WTC11 (cell line): ENCODE data around the gene FTCD. TPM values are rescaled to one million over a fixed set of nuclear protein-coding genes. Genes with fewer than 3 reads are reported as not detected.

Experiments
- ATAC-seq: fragments of 200-7000 bp; cut with Tn5 transposase; 2 replicates; pipeline ENCODE4 v1.10.0; 2021; ENCODE audit warnings: mild to moderate bottlenecking, moderate library complexity
- CTCF ChIA-PET: fragments of 300-600 bp; sonication (Branson Sonifier 250); formaldehyde crosslinking; loops from one replicate; lab custom pipeline; 2021; ENCODE audit warnings: antibody characterized with exemption; lab: Charles Lee
- POLR2A ChIA-PET: fragments of 350-600 bp; sonication (Branson Sonifier 250); formaldehyde crosslinking; loops from one replicate; lab custom pipeline; 2021; ENCODE audit warnings: antibody characterized with exemption; lab: Charles Lee
- DNase-seq: peaks from one replicate; pipeline ENCODE4 v3.0.0; 2021; ENCODE audit warnings: low spot score
- H3K27ac Mint-ChIP-seq: 2 replicates; pipeline ENCODE4 v1.8.0; 2021; ENCODE audit warnings: mixed read lengths
- H3K27me3 Mint-ChIP-seq: 2 replicates; pipeline ENCODE4 v1.8.0; 2021; ENCODE audit warnings: low read depth, mild to moderate bottlenecking, moderate library complexity, mixed read lengths
- H3K36me3 Mint-ChIP-seq: 2 replicates; pipeline ENCODE4 v1.8.0; 2021; ENCODE audit warnings: mixed read lengths
- H3K4me1 Mint-ChIP-seq: 2 replicates; pipeline ENCODE4 v1.8.0; 2022; ENCODE audit warnings: mixed read lengths
- H3K4me3 Mint-ChIP-seq: 2 replicates; pipeline ENCODE4 v1.8.0; 2021; ENCODE audit warnings: mild to moderate bottlenecking, moderate library complexity, mixed read lengths
- H3K9me3 Mint-ChIP-seq: 2 replicates; pipeline ENCODE4 v1.8.0; 2021; ENCODE audit warnings: mixed read lengths
- AR ChIP-seq: fragments of 250-450 bp; sonication (Bioruptor Pico); IDR thresholded peaks from 2 replicates; pipeline ENCODE4 v1.9.0; 2021; ENCODE audit warnings: mild to moderate bottlenecking
- E2F1 ChIP-seq: sonication (generic); formaldehyde crosslinking; IDR thresholded peaks from 2 replicates; pipeline ENCODE4 v1.8.0; 2022; ENCODE audit warnings: mild to moderate bottlenecking, missing genetic modification reagents
- E2F4 ChIP-seq: sonication (generic); formaldehyde crosslinking; IDR thresholded peaks from 2 replicates; pipeline ENCODE4 v1.8.1; 2022; ENCODE audit warnings: low read depth, mild to moderate bottlenecking, moderate library complexity, missing genetic modification reagents, borderline replicate concordance
- ELF4 ChIP-seq: sonication (generic); formaldehyde crosslinking; IDR thresholded peaks from 2 replicates; pipeline ENCODE4 v1.8.1; 2022; ENCODE audit warnings: low read depth, mild to moderate bottlenecking, moderate library complexity, missing genetic modification reagents
- FOXK1 ChIP-seq: sonication (generic); formaldehyde crosslinking; IDR thresholded peaks from 2 replicates; pipeline ENCODE4 v1.8.0; 2022; ENCODE audit warnings: mild to moderate bottlenecking, moderate library complexity, missing genetic modification reagents
- GABPB1 ChIP-seq: sonication (generic); formaldehyde crosslinking; IDR thresholded peaks from 2 replicates; pipeline ENCODE4 v1.8.1; 2023; ENCODE audit warnings: mild to moderate bottlenecking, missing genetic modification reagents
- GTF2I ChIP-seq: fragments of 250-450 bp; sonication (Bioruptor Pico); conservative IDR thresholded peaks from 2 replicates; pipeline ENCODE4 v1.4.0; 2021; ENCODE audit warnings: mild to moderate bottlenecking
- KAT7 ChIP-seq: sonication (generic); formaldehyde crosslinking; IDR thresholded peaks from 2 replicates; pipeline ENCODE4 v1.8.1; 2023; ENCODE audit warnings: missing genetic modification reagents, mild to moderate bottlenecking, borderline replicate concordance
- MYBL2 ChIP-seq: sonication (generic); formaldehyde crosslinking; IDR thresholded peaks from 2 replicates; pipeline ENCODE4 v1.8.1; 2023; ENCODE audit warnings: mild to moderate bottlenecking, moderate library complexity, missing genetic modification reagents
- NFE2L1 ChIP-seq: sonication (generic); formaldehyde crosslinking; IDR thresholded peaks from 2 replicates; pipeline ENCODE4 v1.8.1; 2023; ENCODE audit warnings: missing genetic modification reagents
- SMAD4 ChIP-seq: sonication (generic); formaldehyde crosslinking; IDR thresholded peaks from 2 replicates; pipeline ENCODE4 v1.8.0; 2022; ENCODE audit warnings: mild to moderate bottlenecking, missing genetic modification reagents
- SOX15 ChIP-seq: fragments of 250-450 bp; sonication (Bioruptor Pico); IDR thresholded peaks from 2 replicates; pipeline ENCODE4 v1.9.0; 2021; ENCODE audit warnings: mild to moderate bottlenecking
- ZNF121 ChIP-seq: sonication (generic); formaldehyde crosslinking; IDR thresholded peaks from 2 replicates; pipeline ENCODE4 v1.8.0; 2023; ENCODE audit warnings: missing genetic modification reagents
- ZNF317 ChIP-seq: sonication (generic); formaldehyde crosslinking; IDR thresholded peaks from 2 replicates; pipeline ENCODE4 v1.8.1; 2023; ENCODE audit warnings: low read depth, mild to moderate bottlenecking, moderate library complexity, missing genetic modification reagents, borderline replicate concordance
- ZNF423 ChIP-seq: fragments of 250-450 bp; sonication (Bioruptor Pico); IDR thresholded peaks from 2 replicates; pipeline ENCODE4 v2.1.2; 2022; ENCODE audit warnings: mild to moderate bottlenecking, moderate library complexity
- ZNF512 ChIP-seq: sonication (generic); formaldehyde crosslinking; IDR thresholded peaks from 2 replicates; pipeline ENCODE4 v1.8.1; 2022; ENCODE audit warnings: missing genetic modification reagents, borderline replicate concordance
- ZNF532 ChIP-seq: fragments of 250-450 bp; sonication (Bioruptor Pico); IDR thresholded peaks from 2 replicates; pipeline ENCODE4 v1.9.0; 2021; ENCODE audit warnings: mild to moderate bottlenecking, borderline replicate concordance
- total RNA-seq: library from RNA; stranded (reverse); gene quantifications from 3 replicates; pipeline ENCODE4 v1.2.3, GENCODE V29; 2021

Gene FTCD
- total RNA-seq, 1 experiment from 2014 or later = 6.1 TPM

- DNase-seq (no peak), ATAC-seq (no peak)
- Mint-ChIP-seq H3K4me1 (peaks cover 19% of the 10 kb centered on the region), H3K36me3 (peaks cover 16% of the 10 kb centered on the region), H3K27me3 (no peaks in the 10 kb centered on the region), H3K4me3 (peak overlapping the region; percentile 31; the same call in 1 of the 2 replicates), H3K27ac (no peak overlapping the region), H3K9me3 (peaks cover 19% of the 10 kb centered on the region)
- POLR2A ChIA-PET = no interaction called here
- TF ChIP-seq KAT7 (CRISPR knock-in tag) (no peak), AR (CRISPR knock-in tag) (no peak), ZNF121 (CRISPR knock-in tag) (no peak), GTF2I (CRISPR knock-in tag) (no peak), E2F4 (no peak), E2F1 (CRISPR knock-in tag) (no peak), ZNF512 (CRISPR knock-in tag) (no peak), SMAD4 (CRISPR knock-in tag) (no peak), NFE2L1 (CRISPR knock-in tag) (no peak), ZNF423 (no peak), ZNF532 (no peak), ZNF317 (CRISPR knock-in tag) (no peak), FOXK1 (CRISPR knock-in tag) (no peak), ELF4 (no peak), SOX15 (no peak), GABPB1 (no peak), MYBL2 (CRISPR knock-in tag) (no peak)
- CTCF ChIA-PET = interaction anchor here (1.3 to 2.0 kb wide), 3 partner anchors 9 to 38 kb away, joined by 4 to 8 read pairs (median 5); no protein-coding TSS in a partner anchor
These were observed 26.1 kb upstream of the FTCD start for GRCh38 chr21:46181436-46181835.
